Naive thymus-derived CD4-positive, alpha-beta T cell (primary cell): ENCODE results near the gene STPG3. TPM values are rescaled to one million over a fixed set of nuclear protein-coding genes. Genes with fewer than 3 reads are reported as not detected.

Experiments
- ATAC-seq: fragments of 150-1000 bp; cut with Tn5 transposase; 2 replicates; pipeline ENCODE4 v1.10.0; 2021; ENCODE audit warnings: mild to moderate bottlenecking, moderate library complexity
- CTCF ChIA-PET: fragments of 350-600 bp; sonication (Branson Sonifier 250); formaldehyde crosslinking; loops from one replicate; lab custom pipeline; 2021; ENCODE audit warnings: antibody characterized with exemption; lab: Charles Lee
- POLR2A ChIA-PET: fragments of 350-600 bp; sonication (Branson Sonifier 250); formaldehyde crosslinking; loops from one replicate; lab custom pipeline; 2021; ENCODE audit warnings: antibody characterized with exemption, inconsistent platforms; lab: Charles Lee
- DNase-seq, 9 donors: peaks; one replicate each; pipeline versions ENCODE4 v3.0.0 to v3.0.0-alpha.2; 2020 to 2022; ENCODE audit warnings: mixed read lengths in 1 of 9
- H3K27ac ChIP-seq: one replicate; pipeline ENCODE4 v1.7.0; 2013; ENCODE audit warnings: mild to moderate bottlenecking, low read depth, low read length, moderate library complexity
- H3K27me3 ChIP-seq, 2 donors: one replicate each; pipeline ENCODE4 v1.7.0; 2013; ENCODE audit warnings: low read length in 2 of 2, mild to moderate bottlenecking in 2 of 2, moderate library complexity in 2 of 2; ENCODE audit not compliant: control insufficient read depth in 2 of 2, insufficient read depth in 2 of 2
- H3K36me3 ChIP-seq, 3 experiments: 1 replicate in 2 of 3; 2 replicates in 1 of 3; pipeline ENCODE4 v1.7.0; 2013; ENCODE audit warnings: low read length in 3 of 3, mild to moderate bottlenecking in 3 of 3, moderate library complexity in 1 of 3; ENCODE audit not compliant: insufficient read depth in 3 of 3, control insufficient read depth in 2 of 3
- H3K4me1 ChIP-seq, 2 donors: one replicate each; pipeline ENCODE4 v1.7.0; 2013; ENCODE audit warnings: low read length in 2 of 2, mild to moderate bottlenecking in 2 of 2, moderate library complexity in 1 of 2; ENCODE audit not compliant: control insufficient read depth in 2 of 2, insufficient read depth in 2 of 2
- H3K4me3 ChIP-seq: 2 replicates; pipeline ENCODE4 v1.7.0; 2013; ENCODE audit warnings: mild to moderate bottlenecking, low read length
- H3K9me3 ChIP-seq, 3 experiments: 1 replicate in 2 of 3; 2 replicates in 1 of 3; pipeline ENCODE4 v1.7.0; 2013; ENCODE audit warnings: low read length in 3 of 3; ENCODE audit not compliant: control insufficient read depth in 2 of 3
- H3K27ac Mint-ChIP-seq, 9 donors: one replicate each; pipeline ENCODE4 v1.8.0; 2020 to 2022; ENCODE audit warnings: mixed read lengths in 9 of 9, mild to moderate bottlenecking in 8 of 9, moderate library complexity in 5 of 9, inconsistent platforms in 2 of 9
- H3K27me3 Mint-ChIP-seq, 5 donors: one replicate each; pipeline ENCODE4 v1.8.0; 2021 to 2022; ENCODE audit warnings: mixed read lengths in 5 of 5, mild to moderate bottlenecking in 1 of 5
- H3K36me3 Mint-ChIP-seq, 5 donors: one replicate each; pipeline ENCODE4 v1.8.0; 2020 to 2022; ENCODE audit warnings: mixed read lengths in 5 of 5, mild to moderate bottlenecking in 3 of 5, inconsistent platforms in 1 of 5
- H3K4me1 Mint-ChIP-seq, 7 donors: one replicate each; pipeline ENCODE4 v1.8.0; 2020 to 2022; ENCODE audit warnings: mixed read lengths in 7 of 7, mild to moderate bottlenecking in 3 of 7, inconsistent platforms in 1 of 7
- H3K4me3 Mint-ChIP-seq, 10 donors: one replicate each; pipeline ENCODE4 v1.8.0; 2020 to 2022; ENCODE audit warnings: mild to moderate bottlenecking in 10 of 10, mixed read lengths in 10 of 10, moderate library complexity in 6 of 10, inconsistent platforms in 2 of 10
- H3K9me3 Mint-ChIP-seq, 11 donors: one replicate each; pipeline ENCODE4 v1.8.0; 2020 to 2022; ENCODE audit warnings: mixed read lengths in 11 of 11, mild to moderate bottlenecking in 4 of 11, inconsistent platforms in 1 of 11, moderate library complexity in 1 of 11
- intact Hi-C, 2 donors: fragments of 100-400 bp; cut with micrococcal nuclease; formaldehyde crosslinking; loops; one replicate each; pipeline ENCODE4 v1.15.1; 2023
- polyA plus RNA-seq, 2 donors: library from polyadenylated mRNA; unstranded; fragments of 300-500 nt; fragmentation: Illumina TruSeq; gene quantifications; one replicate each; pipeline ENCODE4 v1.2.3, GENCODE V29; 2021
- total RNA-seq, 6 experiments: library from RNA in 5 of 6; stranded (reverse) in 5 of 6; gene quantifications; 1 replicate in 5 of 6; 2 replicates in 1 of 6; pipeline ENCODE4 v1.2.3 and lab custom pipeline; 2021 to 2026

Gene STPG3
- total and polyA plus RNA-seq, 7 experiments from 2014 or later = not detected

DNA sequence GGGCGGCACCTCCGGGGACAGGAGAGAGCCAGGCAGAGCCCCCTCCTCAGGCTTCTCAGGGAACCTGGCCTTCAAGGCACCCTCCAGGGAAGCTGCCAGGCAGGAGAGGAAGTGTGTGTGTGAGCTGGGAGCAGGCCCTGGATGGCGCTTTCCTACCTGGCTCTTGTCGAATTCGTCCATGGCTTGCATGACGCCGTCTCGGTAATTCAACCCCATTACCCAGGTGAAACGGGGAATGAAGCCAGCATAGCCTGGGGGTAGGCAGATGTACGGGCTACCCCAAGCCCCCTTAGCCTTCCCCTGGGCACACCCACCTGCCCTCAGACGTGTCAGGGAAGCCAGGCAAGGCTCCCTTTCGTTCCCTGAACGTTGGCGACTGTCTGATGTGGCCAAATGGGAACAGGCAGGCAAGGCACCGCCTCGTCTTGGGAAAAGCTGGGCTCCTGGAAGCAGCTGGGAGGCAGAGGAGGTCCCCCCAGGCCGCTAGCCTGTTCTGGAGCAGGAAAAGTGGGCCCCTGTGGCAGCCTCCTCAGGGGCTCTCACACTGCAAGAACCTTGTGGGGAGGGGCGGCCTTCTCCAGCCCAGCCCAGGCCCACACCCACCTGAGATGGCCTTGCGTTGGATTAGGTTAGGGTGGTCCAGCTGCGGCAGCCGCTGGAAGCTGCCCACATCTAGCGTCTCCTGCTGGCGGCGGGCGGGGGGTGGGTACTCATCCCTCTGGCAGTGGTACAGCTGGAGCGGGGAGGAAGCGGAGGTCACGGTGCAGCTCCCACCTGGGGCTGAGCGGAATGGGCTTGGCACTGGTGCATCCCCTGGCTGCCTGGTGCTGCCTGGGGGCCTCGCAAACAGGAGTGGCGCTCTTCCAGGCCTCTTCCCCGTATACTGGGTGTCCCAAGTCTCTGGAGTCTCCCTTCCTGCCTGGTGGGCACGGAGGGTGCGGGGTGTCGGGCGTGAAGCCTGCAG lies 6.3 kb upstream of the STPG3 start:
- H3K4me3 ChIP-seq = no peak overlapping the region
- no peak overlapping the region for H3K27ac ChIP-seq
- ATAC-seq = no peak
- CTCF ChIA-PET = no interaction called here
- Mint-ChIP-seq H3K27ac (peak overlapping the region in 2 of 9 donors; percentile 43 to 49), H3K36me3 (peaks cover 0 to 14% (median 4%) of the 10 kb centered on the region in 5 donors), H3K9me3 (peaks cover 0 to 9% (median 0%) of the 10 kb centered on the region in 11 donors), H3K27me3 (peaks cover 0 to 4% (median 0%) of the 10 kb centered on the region in 5 donors), H3K4me1 (peaks cover 7 to 25% (median 12%) of the 10 kb centered on the region in 7 donors), H3K4me3 (no peak overlapping the region)
- intact Hi-C loops = loop anchor here in 1 of 2 donors (5.0 kb wide), 1 partner anchor 832 kb away; the partner anchor contains the start of genes ENTR1 and PMPCA
- peaks cover 9 to 11% of the 10 kb centered on the region in 2 donors for H3K4me1 ChIP-seq
- peak in 1 of 9 donors; percentile 38 for DNase-seq
- H3K9me3 ChIP-seq = no peaks in the 10 kb centered on the region
- H3K36me3 ChIP-seq = peaks cover 0 to 19% (median 9%) of the 10 kb centered on the region in 3 experiments
- POLR2A ChIA-PET = interaction anchor here (0.6 to 10.7 kb wide), 2 partner anchors 8 to 392 kb away, joined by 4 to 168 read pairs; partner anchors contain the start of genes NELFB and STPG3
- no peaks in the 10 kb centered on the region for H3K27me3 ChIP-seq

DNA sequence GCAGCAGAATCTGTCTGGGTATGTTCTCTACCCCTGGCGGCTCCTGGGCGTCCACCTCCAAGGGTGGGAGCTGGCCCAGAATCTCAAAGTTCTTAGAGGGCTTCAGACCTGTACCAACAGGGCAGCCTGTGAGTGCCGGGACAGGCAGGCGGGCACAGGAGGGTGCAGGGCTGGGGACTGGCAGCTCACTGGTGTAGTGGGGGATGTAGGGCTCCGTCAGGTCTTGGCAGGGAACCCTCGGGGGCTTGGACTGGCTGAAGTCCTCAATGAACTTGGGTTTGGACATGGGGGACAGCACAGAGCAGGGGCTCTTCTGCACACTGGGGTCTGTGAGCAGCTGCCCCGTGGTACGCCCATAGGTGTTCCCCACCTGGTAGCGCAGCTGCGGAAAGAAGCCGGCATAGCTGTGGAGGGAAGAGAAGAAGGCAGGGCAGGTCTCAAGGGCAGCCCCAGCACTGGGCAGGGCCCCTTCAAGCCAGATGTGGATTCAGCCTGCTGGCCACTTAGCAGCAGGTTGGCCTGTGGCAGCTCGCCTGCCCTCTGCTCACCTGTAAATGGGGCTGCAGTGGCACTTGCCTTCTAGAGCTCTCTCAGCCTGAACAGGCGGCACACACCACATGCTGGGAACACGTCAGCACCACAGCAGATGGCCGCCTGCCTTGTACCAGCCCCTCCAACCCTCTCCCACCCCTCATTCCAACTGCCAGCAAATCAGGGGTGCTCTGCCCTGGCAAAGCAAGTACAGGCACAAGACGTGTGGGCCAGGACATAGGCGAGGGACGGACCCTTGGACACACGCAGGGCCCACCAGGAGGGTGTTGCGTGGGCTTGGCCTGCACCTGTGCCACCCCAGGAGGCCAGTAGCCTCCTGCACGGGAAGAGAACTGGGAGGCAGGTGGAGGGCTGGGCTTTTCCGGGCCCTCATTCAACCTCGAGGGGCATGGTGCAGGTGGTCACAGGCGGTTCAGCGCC lies 5.3 kb upstream of the STPG3 start:
- Mint-ChIP-seq H3K27ac (peak overlapping the region in 1 of 9 donors; percentile 43), H3K36me3 (peaks cover 0 to 14% (median 4%) of the 10 kb centered on the region in 5 donors), H3K4me3 (no peak overlapping the region), H3K27me3 (peaks cover 0 to 4% (median 0%) of the 10 kb centered on the region in 5 donors), H3K9me3 (peaks cover 0 to 9% (median 0%) of the 10 kb centered on the region in 11 donors), H3K4me1 (peaks cover 7 to 24% (median 12%) of the 10 kb centered on the region in 7 donors)
- Histone ChIP-seq H3K36me3 (peaks cover 0 to 19% (median 9%) of the 10 kb centered on the region in 3 experiments), H3K4me1 (peaks cover 9 to 11% of the 10 kb centered on the region in 2 donors), H3K27me3 (no peaks in the 10 kb centered on the region), H3K4me3 (no peak overlapping the region), H3K9me3 (no peaks in the 10 kb centered on the region), H3K27ac (no peak overlapping the region)
- CTCF ChIA-PET = no interaction called here
- ATAC-seq (no peak), DNase-seq (no peak)
- intact Hi-C loops = no loop called here
- POLR2A ChIA-PET = interaction anchor here (0.6 to 10.7 kb wide), 2 partner anchors 7 to 391 kb away, joined by 4 to 168 read pairs; partner anchors contain the start of genes NELFB and STPG3

DNA sequence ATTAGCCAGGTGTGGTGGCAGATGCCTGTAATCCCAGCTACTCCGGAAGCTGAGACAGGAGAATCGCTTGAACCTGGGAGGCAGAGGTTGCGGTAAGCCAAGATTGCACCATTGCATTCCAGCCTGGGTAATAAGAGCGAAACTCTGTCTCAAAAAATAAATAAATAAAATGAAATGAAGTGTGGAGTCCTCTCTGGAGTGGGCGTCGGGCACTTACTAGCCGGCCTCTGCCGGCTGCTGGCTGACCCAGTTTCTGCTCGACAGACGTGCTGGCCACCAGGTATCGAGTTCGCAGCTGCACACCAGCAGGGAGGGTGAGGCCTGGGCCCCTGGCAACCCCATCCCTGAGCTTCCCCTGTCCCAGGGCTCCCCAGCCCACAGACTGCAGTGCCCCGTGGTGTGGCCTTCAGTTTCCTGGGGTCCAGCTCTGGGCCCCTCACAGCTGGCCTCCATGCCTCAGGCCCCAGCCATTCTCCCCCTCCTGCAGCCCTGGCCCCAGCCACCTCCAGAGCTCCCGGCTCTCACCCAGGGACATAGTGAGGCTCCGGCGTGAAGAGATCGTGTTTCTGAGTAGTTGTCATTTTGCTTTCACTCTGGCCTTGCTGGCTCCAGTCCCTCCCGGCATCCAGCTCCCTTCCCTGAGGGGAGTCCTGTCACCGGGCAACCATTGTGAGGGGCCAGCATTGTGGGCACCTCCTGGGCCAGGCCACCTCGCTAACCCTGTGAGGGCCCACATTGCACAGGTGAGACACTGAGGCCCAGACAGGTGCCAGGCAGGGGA lies 3.8 kb upstream of the STPG3 start:
- intact Hi-C loops = no loop called here
- Histone ChIP-seq H3K4me1 (peaks cover 5 to 6% of the 10 kb centered on the region in 2 donors), H3K27me3 (no peaks in the 10 kb centered on the region), H3K36me3 (peaks cover 0 to 15% (median 7%) of the 10 kb centered on the region in 3 experiments), H3K4me3 (no peak overlapping the region), H3K9me3 (no peaks in the 10 kb centered on the region), H3K27ac (no peak overlapping the region)
- H3K9me3 Mint-ChIP-seq = peaks cover 0 to 4% (median 0%) of the 10 kb centered on the region in 11 donors
- ATAC-seq (no peak), DNase-seq (no peak)
- H3K4me1 Mint-ChIP-seq = peaks cover 6 to 16% (median 7%) of the 10 kb centered on the region in 7 donors
- no peaks in the 10 kb centered on the region for H3K27me3 Mint-ChIP-seq
- H3K27ac Mint-ChIP-seq = no peak overlapping the region
- no peak overlapping the region for H3K4me3 Mint-ChIP-seq
- ChIA-PET CTCF (no interaction called here), POLR2A (interaction anchor here (0.7 kb wide), 1 partner anchor 56 kb away, joined by 3 read pairs; no protein-coding TSS in a partner anchor)
- H3K36me3 Mint-ChIP-seq = peaks cover 0 to 10% (median 0%) of the 10 kb centered on the region in 5 donors

DNA sequence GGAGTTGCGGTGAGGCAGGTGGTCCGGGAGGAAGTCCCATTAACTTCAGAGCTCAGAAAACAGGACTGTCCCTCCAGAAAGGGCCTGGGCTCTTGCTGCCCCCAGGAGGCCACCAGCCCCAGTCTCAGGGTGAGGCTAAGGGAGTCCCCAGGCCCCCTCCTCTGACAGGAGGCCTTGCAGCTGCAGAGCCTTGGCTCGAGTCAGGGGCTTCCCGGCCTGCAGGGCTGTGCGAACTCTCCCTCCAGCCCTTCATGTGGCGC lies 3.2 kb upstream of the STPG3 start:
- intact Hi-C loops = no loop called here
- no peaks in the 10 kb centered on the region for H3K27me3 ChIP-seq

DNA sequence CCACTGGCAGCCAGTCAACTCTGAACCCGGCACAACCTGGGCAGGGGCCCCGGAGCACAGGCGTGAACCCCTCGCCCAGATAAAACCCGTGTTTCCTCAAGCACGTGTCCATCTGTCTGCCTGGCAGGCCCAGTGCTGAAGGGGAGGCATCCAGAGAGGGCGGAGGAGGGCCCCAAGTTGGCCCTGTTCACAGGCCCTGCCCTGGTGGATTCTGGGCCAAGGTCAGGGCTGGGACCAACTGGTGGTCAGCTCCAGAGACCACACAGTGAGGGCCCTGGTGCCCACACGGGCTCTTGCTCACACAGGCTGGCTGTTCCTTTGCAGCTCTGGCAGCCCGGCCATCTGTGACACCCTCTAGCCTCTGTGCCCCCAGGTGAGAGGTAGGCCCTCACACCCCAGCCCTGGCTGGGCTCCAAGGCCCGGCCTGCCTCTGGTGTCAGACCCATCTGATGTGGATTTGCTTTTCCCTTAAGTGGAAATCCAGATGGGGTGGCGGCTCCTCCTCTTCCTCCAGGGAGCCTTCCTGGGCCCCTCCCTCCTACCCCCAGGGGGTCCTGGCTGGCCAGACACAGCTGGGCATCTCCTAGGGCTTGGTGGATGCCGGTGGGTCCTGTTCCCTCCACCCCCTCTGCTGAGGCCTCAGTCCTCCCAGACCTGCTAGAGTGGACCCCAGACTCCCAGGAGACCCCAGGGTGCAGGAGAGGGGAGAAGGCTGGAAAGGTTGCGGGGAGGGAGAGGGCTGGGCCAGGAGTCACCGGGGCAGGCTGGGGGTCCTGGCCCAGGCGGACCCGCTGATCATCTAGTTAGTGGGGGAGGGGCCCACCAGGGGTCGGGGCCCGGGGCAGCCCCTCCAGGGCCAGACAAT lies 525 bp upstream of the STPG3 start:
- ChIA-PET POLR2A (interaction anchor here (9.5 kb wide), 1 partner anchor 10 kb away, joined by 168 read pairs; the partner anchor contains the start of gene TUBB4B), CTCF (interaction anchor here (1.1 kb wide), 1 partner anchor 14 kb away, joined by 4 read pairs; no protein-coding TSS in a partner anchor)
- Mint-ChIP-seq H3K36me3 (no peaks in the 10 kb centered on the region), H3K4me3 (no peak overlapping the region), H3K27ac (no peak overlapping the region), H3K9me3 (peaks cover 0 to under 1% (median 0%) of the 10 kb centered on the region in 11 donors), H3K27me3 (no peaks in the 10 kb centered on the region), H3K4me1 (peaks cover 0 to 6% (median 5%) of the 10 kb centered on the region in 7 donors)
- no peak overlapping the region for H3K4me3 ChIP-seq
- H3K36me3 ChIP-seq = peaks cover 0 to 3% (median 0%) of the 10 kb centered on the region in 3 experiments
- ATAC-seq (no peak), DNase-seq (no peak)
- intact Hi-C loops = no loop called here
- H3K27me3 ChIP-seq = no peaks in the 10 kb centered on the region
- no peaks in the 10 kb centered on the region for H3K9me3 ChIP-seq
- no peak overlapping the region for H3K27ac ChIP-seq
- peaks cover 0 to 4% of the 10 kb centered on the region in 2 donors for H3K4me1 ChIP-seq

More for the DNA sequence above, 3.2 kb upstream of the STPG3 start:
- no peak for DNase-seq
- peaks cover 0 to under 1% of the 10 kb centered on the region in 2 donors for H3K4me1 ChIP-seq
- H3K27ac ChIP-seq = no peak overlapping the region
- H3K9me3 ChIP-seq = no peaks in the 10 kb centered on the region
- Mint-ChIP-seq H3K27me3 (no peaks in the 10 kb centered on the region), H3K36me3 (peaks cover 0 to 4% (median 0%) of the 10 kb centered on the region in 5 donors), H3K4me3 (no peak overlapping the region), H3K9me3 (peaks cover 0 to 1% (median 0%) of the 10 kb centered on the region in 11 donors), H3K4me1 (peaks cover under 1 to 11% (median 5%) of the 10 kb centered on the region in 7 donors), H3K27ac (peak overlapping the region in 1 of 9 donors; percentile 14)
- no peak overlapping the region for H3K4me3 ChIP-seq
- no peak for ATAC-seq
- peaks cover 0 to 10% (median 2%) of the 10 kb centered on the region in 3 experiments for H3K36me3 ChIP-seq
- POLR2A ChIA-PET = no interaction called here
- CTCF ChIA-PET = no interaction called here
